HEK293 (cell line): Measurements from ENCODE around the gene DAP.

Source experiments
- CTCF ChIP-seq: fragments of 450-650 bp; formaldehyde crosslinking; IDR thresholded peaks from 2 replicates; pipeline ENCODE4 v1.5.1; 2016; ENCODE audit warnings: missing biosample characterization, missing genetic modification characterization
- GLI4 ChIP-seq: fragments of 450-650 bp; formaldehyde crosslinking; IDR thresholded peaks from 2 replicates; pipeline ENCODE4 v1.5.1; 2016; ENCODE audit warnings: missing biosample characterization, missing genetic modification characterization
- IKZF3 ChIP-seq: fragments of 450-650 bp; IDR thresholded peaks from 2 replicates; pipeline ENCODE4 v1.5.0; 2018; ENCODE audit warnings: missing biosample characterization, mild to moderate bottlenecking, missing genetic modification characterization, moderate library complexity
- ZNF10 ChIP-seq: fragments of 450-650 bp; formaldehyde crosslinking; IDR thresholded peaks from 2 replicates; pipeline ENCODE4 v1.5.1; 2017; ENCODE audit warnings: missing biosample characterization, missing genetic modification characterization
- ZNF138 ChIP-seq: fragments of 450-650 bp; formaldehyde crosslinking; IDR thresholded peaks from 2 replicates; pipeline ENCODE4 v1.5.1; 2016; ENCODE audit warnings: missing biosample characterization, missing genetic modification characterization, borderline replicate concordance
- ZNF311 ChIP-seq: fragments of 450-650 bp; formaldehyde crosslinking; IDR thresholded peaks from 2 replicates; pipeline ENCODE4 v1.5.1; 2017; ENCODE audit warnings: missing biosample characterization, missing genetic modification characterization, borderline replicate concordance
- ZNF350 ChIP-seq: fragments of 450-650 bp; formaldehyde crosslinking; IDR thresholded peaks from 2 replicates; pipeline ENCODE4 v1.5.0; 2017; ENCODE audit warnings: missing biosample characterization, mild to moderate bottlenecking, missing genetic modification characterization
- ZNF701 ChIP-seq: fragments of 450-650 bp; formaldehyde crosslinking; IDR thresholded peaks from 2 replicates; pipeline ENCODE4 v1.5.1; 2016; ENCODE audit warnings: missing biosample characterization, missing genetic modification characterization
- ZNF707 ChIP-seq: fragments of 450-650 bp; formaldehyde crosslinking; IDR thresholded peaks from 2 replicates; pipeline ENCODE4 v1.5.1; 2016; ENCODE audit warnings: missing biosample characterization, missing genetic modification characterization
- ZNF830 ChIP-seq: fragments of 450-650 bp; IDR thresholded peaks from 2 replicates; pipeline ENCODE4 v1.5.0; 2018; ENCODE audit warnings: missing biosample characterization, missing genetic modification characterization, low read depth, mild to moderate bottlenecking, moderate library complexity

DNA sequence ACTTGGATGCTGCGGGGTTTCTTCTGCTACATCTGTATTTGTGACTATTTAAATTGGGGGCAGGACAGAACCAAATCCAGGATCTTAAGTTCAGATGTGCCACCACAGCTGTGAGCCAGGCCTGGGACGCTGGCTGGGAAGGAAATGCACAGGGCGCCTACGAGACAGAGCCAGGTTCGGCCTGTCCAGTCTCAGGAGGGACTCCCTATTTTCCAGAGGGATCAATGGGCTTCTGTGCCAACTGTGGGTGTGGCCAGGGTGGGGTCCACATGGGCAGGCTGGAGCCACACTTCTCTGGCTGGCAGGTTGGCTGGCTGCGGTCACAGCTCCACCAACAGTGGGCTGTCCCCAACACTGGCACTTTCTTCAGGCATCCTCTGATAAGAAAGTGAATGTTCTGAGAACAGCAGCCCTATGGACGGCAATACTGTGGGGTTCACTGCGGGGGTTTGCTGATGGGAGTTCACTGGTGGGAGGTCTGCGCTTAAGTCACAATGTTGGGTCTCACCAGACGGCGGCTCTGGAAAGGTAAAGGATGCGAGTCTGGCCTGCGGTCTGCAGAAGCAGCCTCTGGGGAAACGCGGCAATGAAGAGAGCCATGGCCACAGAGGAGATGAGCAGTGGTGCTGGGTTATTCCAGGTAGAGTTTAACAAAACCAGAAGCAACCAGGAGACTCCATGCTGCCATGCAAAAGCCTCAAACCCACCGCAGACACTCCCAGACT lies 78.1 kb downstream of the DAP start:
- no peak for TF ChIP-seq CTCF (tag by site-specific recombination)
- no peak for TF ChIP-seq ZNF350 (tag by site-specific recombination)
- TF ChIP-seq ZNF10 = no peak
- TF ChIP-seq ZNF138 (tag by site-specific recombination) = no peak
- no peak for TF ChIP-seq ZNF707 (tag by site-specific recombination)
- TF ChIP-seq ZNF701 = no peak
- no peak for TF ChIP-seq GLI4 (tag by site-specific recombination)
- TF ChIP-seq ZNF830 = no peak
- no peak for TF ChIP-seq IKZF3 (tag by site-specific recombination)
- no peak for TF ChIP-seq ZNF311
